ENCODE results near the gene CDK18. TPM values are rescaled to one million over a fixed set of nuclear protein-coding genes. Genes with fewer than 3 reads are reported as not detected.

Gene CDK18
- total and polyA plus RNA-seq, 4 donors = 2.4 to 3.7 (median 3.1) TPM

- TF ChIP-seq ZBTB33 (IDR thresholded peaks at IDR 0.05) = no peak
- no peak for TF ChIP-seq RXRA (IDR thresholded peaks at IDR 0.05)
- no peak for TF ChIP-seq HNF4A (conservative IDR thresholded peaks at IDR 0.05)
- TF ChIP-seq, protein P1, sequence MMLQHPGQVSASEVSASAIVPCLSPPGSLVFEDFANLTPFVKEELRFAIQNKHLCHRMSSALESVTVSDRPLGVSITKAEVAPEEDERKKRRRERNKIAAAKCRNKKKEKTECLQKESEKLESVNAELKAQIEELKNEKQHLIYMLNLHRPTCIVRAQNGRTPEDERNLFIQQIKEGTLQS (IDR thresholded peaks at IDR 0.05) = no peak
- TF ChIP-seq SP1 (IDR thresholded peaks at IDR 0.05) = no peak
- TF ChIP-seq RAD21 (IDR thresholded peaks at IDR 0.05) = no peak
Observed at GRCh38 chr1:205578780-205579571, 74.5 kb downstream of the CDK18 start (continued).

DNA sequence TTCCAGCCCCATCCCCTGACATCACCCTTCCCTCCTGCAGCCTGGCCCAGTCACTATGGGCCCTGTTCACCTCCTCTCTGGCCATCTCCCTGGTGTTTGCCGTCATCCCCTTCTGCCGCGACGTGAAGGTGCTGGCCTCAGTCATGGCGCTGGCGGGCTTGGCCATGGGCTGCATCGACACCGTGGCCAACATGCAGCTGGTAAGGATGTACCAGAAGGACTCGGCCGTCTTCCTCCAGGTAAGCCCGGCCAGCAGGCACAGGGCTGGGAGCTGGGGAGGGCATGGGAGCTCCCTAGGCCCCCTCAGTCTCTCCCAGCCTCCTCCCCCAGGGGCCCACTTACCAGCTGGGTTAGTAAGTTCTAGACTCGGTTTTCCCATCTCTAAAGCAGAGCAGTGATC lies 75.2 kb downstream of the CDK18 start:
- H3K36me3 ChIP-seq (ENCODE audit: control insufficient read depth in 4 of 4, insufficient read depth in 3 of 4, low read depth in 1 of 4, low read length in 3 of 4) = no peaks in the 10 kb centered on the region
- no peak for TF ChIP-seq HNF4G (IDR thresholded peaks at IDR 0.05)
- no peak for TF ChIP-seq FOXA1 (IDR thresholded peaks at IDR 0.05)
- no peak for TF ChIP-seq SP1 (IDR thresholded peaks at IDR 0.05)
- TF ChIP-seq MAX (IDR thresholded peaks at IDR 0.05) = no peak
- no peak for TF ChIP-seq JUND (IDR thresholded peaks at IDR 0.05)
- TF ChIP-seq REST (IDR thresholded peaks at IDR 0.05) = no peak
- no peak for TF ChIP-seq NR2F2 (IDR thresholded peaks at IDR 0.05)
- no peak for TF ChIP-seq TAF1 (conservative IDR thresholded peaks at IDR 0.05)
- no peak for TF ChIP-seq RXRA (IDR thresholded peaks at IDR 0.05)
- TF ChIP-seq CTCF (IDR thresholded peaks at IDR 0.05; ENCODE audit: low read depth, low read length, missing input control) = no peak
- TF ChIP-seq ZBTB33 (IDR thresholded peaks at IDR 0.05) = no peak
- TF ChIP-seq GABPA (IDR thresholded peaks at IDR 0.05 in 1 of 2, conservative IDR thresholded peaks at IDR 0.05 in 1 of 2) = no peak
- TF ChIP-seq YY1 (IDR thresholded peaks at IDR 0.05) = no peak
- TF ChIP-seq EGR1 (IDR thresholded peaks at IDR 0.05; ENCODE audit: low read depth in 2 of 2) = no peak
- TF ChIP-seq, protein P1 (IDR thresholded peaks at IDR 0.05) = no peak
- TF ChIP-seq RAD21 (IDR thresholded peaks at IDR 0.05) = no peak
- TF ChIP-seq HNF4A (conservative IDR thresholded peaks at IDR 0.05) = no peak
- no peak for TF ChIP-seq FOXA2 (IDR thresholded peaks at IDR 0.05)
- peaks cover 0 to 12% (median 2%) of the 10 kb centered on the region in 4 donors for H3K27me3 ChIP-seq (ENCODE audit: control insufficient read depth in 4 of 4, insufficient read depth in 4 of 4, low read length in 3 of 4)
- WGBS = 86% methylated on average over 12 of the region's 12 CpGs
- DNase-seq (ENCODE audit: low spot score) = no peak
- no peaks in the 10 kb centered on the region for H3K9me3 ChIP-seq (ENCODE audit: control insufficient read depth in 4 of 4, low read length in 3 of 4)
- no peak overlapping the region for H3K27ac ChIP-seq (ENCODE audit: low read depth in 1 of 2, low read length in 2 of 2)
- no peaks in the 10 kb centered on the region for H3K4me1 ChIP-seq (ENCODE audit: control insufficient read depth in 4 of 4, insufficient read depth in 4 of 4, low read length in 3 of 4)
- H3K9ac ChIP-seq (ENCODE audit: low read depth in 1 of 2, low read length in 2 of 2) = no peak overlapping the region
- H3K4me3 ChIP-seq (ENCODE audit: low read depth in 1 of 3, low read length in 3 of 3) = no peak overlapping the region
